AG09309 (cell line): ENCODE measurements around the gene SPRY1.

Experiments
- DNase-seq: peaks from one replicate; pipeline ENCODE4 v3.0.0-alpha.2; 2010; ENCODE audit warnings: low read depth
- H3K4me3 ChIP-seq: 2 replicates; pipeline ENCODE4 v1.5.1; 2011; ENCODE audit warnings: mild to moderate bottlenecking, low read depth, low read length, moderate library complexity; ENCODE audit not compliant: control insufficient read depth
- CTCF ChIP-seq: IDR thresholded peaks from 2 replicates; pipeline ENCODE4 v1.5.1; 2011; ENCODE audit warnings: mild to moderate bottlenecking, low read depth, low read length, inconsistent platforms; ENCODE audit not compliant: insufficient read depth, control insufficient read depth; ENCODE audit errors: missing control alignments

SPRY1 gene

GRCh38 chr4:123351713-123352112 lies 44.9 kb upstream of the SPRY1 start:
- DNase-seq = no peak
- H3K4me3 ChIP-seq = no peak overlapping the region
- TF ChIP-seq CTCF = no peak

GRCh38 chr4:123352240-123352945 lies 44.2 kb upstream of the SPRY1 start:
- TF ChIP-seq CTCF = no peak
- DNase-seq = no peak
- no peak overlapping the region for H3K4me3 ChIP-seq

GRCh38 chr4:123352966-123353365 lies 43.6 kb upstream of the SPRY1 start:
- no peak overlapping the region for H3K4me3 ChIP-seq
- no peak for DNase-seq
- no peak for TF ChIP-seq CTCF

GRCh38 chr4:123353656-123354055 lies 42.9 kb upstream of the SPRY1 start:
- no peak for TF ChIP-seq CTCF
- no peak overlapping the region for H3K4me3 ChIP-seq
- no peak for DNase-seq

DNA sequence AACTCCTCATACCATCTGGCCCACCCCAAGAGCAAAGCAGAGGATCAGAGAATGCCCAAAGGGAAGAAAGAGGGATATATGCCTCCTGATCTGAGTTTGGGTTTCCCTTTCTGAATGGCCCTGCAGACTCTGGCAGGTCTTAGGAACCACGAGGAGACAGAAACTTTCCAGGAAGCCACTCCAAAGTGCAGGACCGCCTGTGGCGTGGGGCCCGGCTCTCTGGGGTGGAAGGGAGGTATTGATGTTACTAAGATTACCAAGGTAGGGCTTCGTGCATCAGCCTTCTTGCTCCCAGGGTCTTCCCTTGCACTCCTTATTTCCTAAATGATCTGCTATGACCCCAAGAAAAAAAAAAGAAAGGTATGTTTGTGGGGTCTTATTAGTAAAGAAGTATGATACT lies 41.9 kb upstream of the SPRY1 start:
- no peak overlapping the region for H3K4me3 ChIP-seq
- TF ChIP-seq CTCF = no peak
- no peak for DNase-seq

GRCh38 chr4:123356921-123357320 lies 39.7 kb upstream of the SPRY1 start:
- TF ChIP-seq CTCF = no peak
- H3K4me3 ChIP-seq = no peak overlapping the region
- DNase-seq = no peak
